Stimulated activated CD4-positive, alpha-beta T cell treated with anti-CD3 and anti-CD28 coated beads, Interleukin-12 subunit alpha, Interleukin-12 subunit beta, amount 100 ng/mL, for 24 hours (primary cell): ENCODE results near the gene TNXB.
A peak's percentile ranks its signal among the peaks of the same experiment; 100 is the strongest.
"Not testable (repeated sequence)": the region's sequence is repeated elsewhere in the genome, so short reads cannot be mapped to it uniquely, and the experiment has no call there.

ENCODE experiments used
- DNase-seq, 2 experiments: peaks; one replicate each; pipeline ENCODE4 v3.0.0-alpha.2; 2020; ENCODE audit warnings: low read depth in 2 of 2

Gene TNXB

DNA sequence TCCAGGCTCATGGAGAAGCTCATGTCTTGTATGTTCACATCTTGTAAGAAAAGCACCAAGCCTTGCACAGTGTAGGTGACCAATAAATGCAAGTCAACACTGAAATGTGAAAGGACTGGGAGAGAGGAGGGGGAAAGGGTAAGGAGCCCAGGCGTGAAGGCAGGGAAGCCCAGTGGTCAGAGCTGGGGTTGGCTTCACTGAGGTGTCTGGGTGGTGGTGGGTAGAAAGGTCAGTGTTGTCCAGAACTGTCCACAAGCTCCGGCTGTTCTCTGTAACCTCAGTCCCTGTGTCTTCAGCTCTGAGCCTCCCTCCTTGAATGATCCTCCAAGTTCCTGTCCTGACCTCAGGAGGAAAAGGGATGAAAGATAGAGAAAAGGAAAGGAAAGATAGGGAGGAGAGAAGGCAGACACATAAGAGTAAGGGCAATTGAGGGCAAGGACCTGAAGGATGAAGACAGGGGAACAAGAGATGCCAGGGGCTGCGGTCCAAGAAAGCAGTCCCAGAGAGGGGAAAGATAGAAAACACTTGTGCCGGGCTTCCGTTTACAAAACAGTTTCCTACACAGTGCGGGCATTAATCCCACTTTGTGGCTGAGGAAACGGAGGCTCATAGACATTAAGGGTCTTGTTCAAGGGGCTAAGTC lies 2.4 kb upstream of the TNXB start:
- DNase-seq = no peak

- no peak for DNase-seq
These were observed 1.5 kb upstream of the TNXB start for GRCh38 chr6:32110632-32111031.

DNA sequence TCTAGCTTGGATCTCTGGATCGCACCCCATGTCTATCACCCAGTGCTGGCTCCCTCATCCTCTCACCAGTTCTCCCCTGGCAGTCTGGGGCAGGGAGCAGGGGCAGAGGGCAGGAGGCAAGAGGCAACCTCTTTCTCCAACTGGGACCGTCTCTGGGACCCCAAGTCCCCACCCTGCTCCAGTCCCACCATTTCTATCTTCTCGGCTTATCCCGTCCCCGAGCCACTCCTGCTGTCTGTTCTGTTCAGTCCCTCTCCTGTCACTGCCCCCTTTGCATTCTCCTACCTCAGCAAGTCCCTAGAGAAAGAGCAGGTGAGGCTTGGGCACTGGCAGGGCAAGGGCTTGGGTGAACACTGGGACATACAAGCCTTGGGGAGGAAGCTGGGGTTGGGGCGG lies 625 bp upstream of the TNXB start:
- DNase-seq = no peak

DNA sequence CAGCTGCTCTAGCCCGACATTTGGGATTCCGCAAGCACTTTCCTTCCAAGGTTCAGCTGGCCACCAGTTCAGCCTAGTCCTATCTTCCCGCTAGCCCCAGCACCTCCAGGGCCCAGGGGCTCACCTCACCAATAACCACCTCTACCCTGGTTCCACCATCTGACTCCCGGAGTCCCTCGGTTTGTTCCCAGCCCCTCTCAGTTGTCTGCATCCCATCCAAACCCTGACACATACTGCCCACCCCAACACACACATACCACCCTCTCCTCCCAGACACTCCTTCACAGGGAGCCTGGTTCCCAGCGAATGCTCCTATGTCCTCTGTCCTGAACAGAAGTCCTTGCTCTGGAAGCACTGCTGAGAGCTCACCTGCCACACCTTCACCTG lies 418 bp downstream of the TNXB start:
- DNase-seq = no peak

DNA sequence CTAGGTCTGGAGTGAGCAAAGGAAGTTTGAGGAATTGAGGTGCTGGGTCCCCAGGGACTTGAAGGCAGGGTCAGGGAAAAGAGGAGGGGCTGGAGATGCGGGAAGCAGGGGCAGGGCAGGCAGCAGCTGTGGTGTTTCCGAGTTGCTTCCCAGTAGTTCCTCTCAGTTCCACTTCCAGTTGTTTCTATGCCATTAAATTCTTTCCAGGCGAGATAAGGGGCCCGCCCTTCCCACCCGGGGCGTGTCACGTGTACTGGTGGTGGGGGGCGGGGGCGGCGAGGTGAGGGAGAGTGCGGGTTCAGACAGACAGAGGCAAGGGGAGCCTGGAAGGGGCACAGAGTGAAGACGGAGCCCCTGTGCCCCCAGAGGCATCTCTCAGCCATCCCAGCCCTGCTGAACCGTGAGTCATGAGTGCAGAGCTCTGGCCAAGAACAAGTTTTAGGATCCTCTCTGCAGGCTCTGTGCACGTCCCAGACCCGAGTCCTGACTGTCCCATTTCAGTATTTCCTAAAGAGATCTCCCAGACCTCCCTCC lies 977 bp downstream of the TNXB start:
- no peak for DNase-seq

DNA sequence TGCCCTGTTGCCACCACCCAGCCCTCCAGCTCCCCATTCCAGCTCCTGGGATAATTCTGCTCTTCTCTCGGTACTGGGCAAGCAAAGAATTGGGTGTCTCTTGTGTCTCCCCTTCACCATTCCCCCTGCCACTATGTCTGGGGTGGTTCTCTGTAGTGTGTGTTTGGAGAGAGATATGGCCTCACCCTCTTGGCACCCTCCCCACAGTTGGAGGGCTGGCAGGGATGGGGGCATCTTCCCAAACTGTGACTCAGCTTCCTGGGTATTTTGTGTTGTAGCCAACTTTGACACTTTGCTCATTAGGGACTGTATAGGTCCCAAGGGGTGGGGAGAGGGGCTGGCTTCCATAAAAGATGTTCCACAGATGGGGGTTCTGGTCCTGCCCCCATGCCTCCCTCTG lies 1.7 kb downstream of the TNXB start:
- DNase-seq = no peak

DNA sequence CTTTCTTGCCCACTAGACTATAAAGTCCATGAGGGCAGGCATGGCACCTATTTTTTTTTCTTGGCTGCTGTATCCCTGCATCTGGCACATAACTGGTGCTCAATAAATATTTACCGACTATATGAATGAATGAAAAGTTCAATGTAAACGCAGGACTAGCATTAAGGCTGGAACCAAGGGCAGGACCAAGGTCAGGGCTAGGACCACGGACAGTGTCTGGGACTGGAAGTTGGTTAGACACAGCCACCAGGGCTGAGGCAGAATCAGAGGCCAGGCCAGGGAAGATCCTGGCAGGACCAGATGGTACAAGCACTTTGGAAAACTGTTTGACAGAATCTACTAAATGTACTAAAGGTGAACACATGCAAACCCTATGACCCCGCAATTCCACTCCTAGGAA lies 3.7 kb downstream of the TNXB start:
- no peak for DNase-seq

- no peak for DNase-seq
These were observed 6.9 kb downstream of the TNXB start for GRCh38 chr6:32102255-32102654.

DNA sequence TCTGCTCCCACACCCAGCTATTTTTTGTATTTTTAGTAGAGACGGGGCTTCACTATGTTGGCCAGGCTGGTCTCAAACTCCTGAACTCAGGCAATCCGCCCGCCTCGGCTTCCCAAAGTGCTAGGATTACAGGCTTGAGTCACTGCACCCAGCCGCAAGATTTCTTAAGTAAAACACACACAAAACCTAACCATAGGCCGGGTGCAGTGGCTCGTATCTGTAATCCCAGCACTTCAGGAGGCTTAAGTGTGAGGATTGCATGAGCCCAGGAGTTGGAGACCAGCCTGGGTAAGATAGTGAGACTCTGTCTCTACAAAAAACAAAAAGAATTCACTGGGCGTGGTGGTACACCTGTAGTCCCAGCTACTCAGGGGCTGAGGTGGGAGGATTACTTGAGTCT lies 8.9 kb downstream of the TNXB start:
- not testable (repeated sequence) for DNase-seq

GRCh38 chr6:32097364-32097763 lies 11.8 kb downstream of the TNXB start:
- DNase-seq = no peak

GRCh38 chr6:32096394-32097258 lies 12.5 kb downstream of the TNXB start:
- DNase-seq = no peak

GRCh38 chr6:32096087-32096393 lies 13.1 kb downstream of the TNXB start:
- DNase-seq = no peak

DNA sequence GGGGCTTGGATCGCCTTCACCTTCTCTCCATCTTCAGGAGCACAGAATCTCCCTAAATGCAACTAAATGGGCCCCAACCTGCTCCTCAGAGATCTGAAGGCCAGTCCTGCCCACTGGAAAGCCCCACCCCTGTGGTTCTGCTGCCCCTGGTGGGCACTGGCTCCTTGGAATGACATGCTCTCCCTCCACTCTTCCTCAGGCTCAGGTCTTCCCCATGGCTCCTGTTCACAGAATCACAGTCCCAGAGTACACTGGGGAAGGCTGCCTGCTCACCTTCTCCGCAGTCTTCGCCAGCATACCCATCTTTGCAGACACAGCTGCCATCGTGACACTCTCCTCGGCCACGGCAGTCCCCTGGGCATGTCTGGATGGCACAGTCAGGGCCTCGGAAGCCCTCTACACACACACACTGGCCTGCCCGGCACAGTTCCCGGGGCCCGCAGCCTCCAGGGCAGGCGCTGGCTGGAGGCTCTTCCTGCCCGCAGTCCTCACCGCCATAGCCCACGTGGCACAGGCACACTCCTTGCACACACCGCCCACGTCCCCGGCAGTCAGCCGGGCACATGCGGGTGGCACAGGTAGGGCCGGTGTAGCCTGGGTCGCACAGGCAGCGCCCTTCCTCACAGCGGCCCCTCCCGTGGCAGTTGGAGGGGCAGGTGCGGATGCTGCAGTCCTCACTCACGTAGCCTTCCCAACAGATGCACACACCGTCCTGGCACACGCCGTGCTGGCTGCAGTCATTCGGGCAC lies 13.6 kb downstream of the TNXB start:
- no peak for DNase-seq

- DNase-seq = no peak
These were observed 16.2 kb downstream of the TNXB start for GRCh38 chr6:32092760-32093497.

GRCh38 chr6:32089082-32089828 lies 19.9 kb downstream of the TNXB start:
- no peak for DNase-seq

DNA sequence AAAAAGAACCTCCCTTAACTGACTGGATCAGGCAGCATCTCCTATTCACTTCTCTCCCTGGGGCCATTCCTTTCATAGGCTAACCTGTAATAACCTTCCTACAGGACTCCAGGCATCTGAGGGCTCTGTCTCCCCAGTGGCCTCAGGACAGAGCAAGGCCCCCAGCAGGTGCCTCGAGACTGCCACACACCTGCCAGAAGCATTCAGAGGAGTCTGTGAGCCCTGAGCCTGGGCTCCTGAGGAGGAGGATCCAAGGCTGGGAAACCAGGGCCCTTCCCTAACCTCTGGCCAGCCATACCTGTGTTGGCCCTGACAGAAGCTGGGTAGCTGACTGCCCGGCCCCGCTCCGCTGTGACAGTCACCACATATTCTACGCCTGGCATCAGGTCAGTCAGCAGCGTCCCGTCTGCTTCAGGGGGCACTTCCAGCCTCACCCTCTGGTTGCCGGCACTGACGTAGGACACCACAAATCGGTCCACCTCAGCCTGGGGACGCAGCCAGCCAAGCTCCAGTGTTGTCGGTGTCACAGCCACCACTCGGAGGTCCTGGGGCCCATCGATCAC lies 20.6 kb downstream of the TNXB start:
- no peak for DNase-seq

GRCh38 chr6:32087574-32088486 lies 21.3 kb downstream of the TNXB start:
- peak; percentile 41 to 60 for DNase-seq

- DNase-seq = peak in 1 of 2 experiments; percentile 40
These were observed 22.2 kb downstream of the TNXB start for GRCh38 chr6:32086661-32087573.
